ENCODE measurements around the gene RBPJ.

The RBPJ gene

GRCh38 chr4:26296021-26296420 lies 24.8 kb upstream of the RBPJ start:
- no peaks in the 10 kb centered on the region for H3K27me3 Mint-ChIP-seq (ENCODE audit: low read depth)
- no peak overlapping the region for H3K4me3 Mint-ChIP-seq
- peaks cover 9% of the 10 kb centered on the region for H3K9me3 Mint-ChIP-seq

GRCh38 chr4:26296514-26296913 lies 24.3 kb upstream of the RBPJ start:
- Mint-ChIP-seq H3K4me3 (no peak overlapping the region), H3K9me3 (peaks cover 9% of the 10 kb centered on the region), H3K27me3 (ENCODE audit: low read depth) (no peaks in the 10 kb centered on the region), H3K27ac (no peak overlapping the region), H3K36me3 (ENCODE audit: low read depth) (peaks cover 9% of the 10 kb centered on the region), H3K4me1 (ENCODE audit: low read depth) (peaks cover 45% of the 10 kb centered on the region)
- no peak for DNase-seq (ENCODE audit: low spot score)

More at GRCh38 chr4:26296021-26296420, 24.8 kb upstream of the RBPJ start:
- DNase-seq (ENCODE audit: low spot score) = no peak
- peaks cover 48% of the 10 kb centered on the region for H3K4me1 Mint-ChIP-seq (ENCODE audit: low read depth)
- no peak overlapping the region for H3K27ac Mint-ChIP-seq
- peaks cover 9% of the 10 kb centered on the region for H3K36me3 Mint-ChIP-seq (ENCODE audit: low read depth)

DNA sequence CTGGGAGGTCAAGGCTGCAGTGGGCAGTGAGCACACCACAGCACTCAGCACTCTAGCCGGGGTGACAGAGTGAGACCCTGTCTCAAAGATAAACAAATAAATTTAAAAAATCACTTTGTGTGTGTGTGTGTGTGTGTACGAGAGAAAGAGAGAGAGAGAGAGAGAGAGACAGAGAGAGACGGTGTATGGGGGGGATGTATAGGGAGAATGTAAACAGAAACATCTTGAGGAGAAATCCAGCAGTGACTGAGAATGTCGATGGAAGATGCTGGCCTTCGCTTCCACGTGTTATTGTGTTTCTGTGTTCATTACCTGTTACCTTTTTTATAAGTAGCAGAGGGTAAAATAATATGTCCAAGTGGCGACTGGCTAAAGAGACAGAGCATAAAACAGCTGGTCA lies 23.6 kb upstream of the RBPJ start:
- Mint-ChIP-seq H3K4me1 (ENCODE audit: low read depth) (peaks cover 42% of the 10 kb centered on the region), H3K27ac (no peak overlapping the region), H3K36me3 (ENCODE audit: low read depth) (peaks cover 9% of the 10 kb centered on the region), H3K27me3 (ENCODE audit: low read depth) (no peaks in the 10 kb centered on the region), H3K4me3 (no peak overlapping the region), H3K9me3 (peaks cover 10% of the 10 kb centered on the region)
- no peak for DNase-seq (ENCODE audit: low spot score)

DNA sequence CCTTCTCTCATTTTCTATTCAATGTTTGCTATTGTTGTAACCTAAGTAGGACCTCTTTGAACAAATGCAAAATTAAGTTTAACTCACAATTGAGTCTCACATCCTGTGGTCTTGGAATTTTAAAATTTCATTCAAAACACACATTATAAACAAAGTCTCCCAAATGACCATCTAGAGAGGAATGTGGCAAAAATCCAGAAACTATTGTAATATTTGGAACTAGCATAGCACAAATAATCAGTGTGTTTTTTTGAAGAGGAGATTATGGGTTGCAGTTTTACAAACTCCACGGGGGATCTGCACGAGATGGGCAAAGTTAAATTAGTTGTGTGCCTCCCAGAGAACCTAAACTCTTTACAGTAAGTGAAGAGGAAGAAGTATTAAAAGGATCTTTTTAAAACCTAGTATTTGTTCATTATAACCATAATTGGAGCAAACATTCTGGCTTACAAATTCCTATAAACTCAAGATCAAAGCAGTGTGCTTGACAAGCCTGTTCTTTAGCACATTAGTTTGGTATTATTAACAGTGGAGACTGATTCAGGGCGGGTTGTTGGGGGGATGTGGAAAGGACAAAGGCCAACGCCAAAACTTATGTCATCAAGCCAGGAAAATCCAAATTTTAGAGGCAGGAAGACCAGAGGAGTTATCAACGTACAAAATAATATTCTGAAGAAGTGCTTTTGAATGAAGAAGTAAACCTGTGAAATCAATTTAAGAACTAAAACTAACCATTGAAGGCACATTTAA lies 22.4 kb upstream of the RBPJ start:
- H3K36me3 Mint-ChIP-seq (ENCODE audit: low read depth) = peaks cover 9% of the 10 kb centered on the region
- H3K4me3 Mint-ChIP-seq = peak overlapping the region; percentile 50
- no peaks in the 10 kb centered on the region for H3K27me3 Mint-ChIP-seq (ENCODE audit: low read depth)
- H3K4me1 Mint-ChIP-seq (ENCODE audit: low read depth) = peaks cover 45% of the 10 kb centered on the region
- no peak for DNase-seq (ENCODE audit: low spot score)
- H3K27ac Mint-ChIP-seq = peak overlapping the region; percentile 77
- peaks cover 15% of the 10 kb centered on the region for H3K9me3 Mint-ChIP-seq

DNA sequence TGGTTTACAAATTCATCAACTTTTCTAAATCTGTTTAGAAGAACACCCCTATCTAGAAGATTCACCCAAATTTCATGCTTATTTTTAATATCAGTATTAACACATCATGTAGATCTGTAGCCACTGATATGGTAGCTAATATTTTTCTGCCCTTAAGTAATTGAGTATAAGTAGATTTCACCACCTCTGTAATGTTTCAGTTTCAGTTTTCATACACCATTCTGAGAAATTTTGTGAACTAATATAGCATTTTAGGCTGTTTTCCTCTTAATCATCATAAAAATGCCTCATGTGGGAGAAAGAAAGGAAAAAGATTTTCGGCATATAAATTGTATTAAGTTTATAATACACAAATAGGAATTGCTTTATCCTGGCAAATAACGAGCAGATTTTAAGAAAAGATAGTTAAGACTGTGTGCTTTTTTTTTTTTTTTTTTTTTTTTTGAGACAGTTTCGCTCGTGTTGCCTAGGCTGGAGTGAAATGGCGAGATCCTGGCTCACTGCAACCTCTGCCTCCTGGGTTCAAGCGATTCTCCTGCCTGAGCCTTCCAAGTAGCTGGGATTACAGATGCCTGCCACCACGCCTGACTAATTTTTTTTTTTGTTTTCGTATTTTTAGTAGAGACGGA lies 21.4 kb upstream of the RBPJ start:
- peak overlapping the region; percentile 50 for H3K4me3 Mint-ChIP-seq
- no peaks in the 10 kb centered on the region for H3K27me3 Mint-ChIP-seq (ENCODE audit: low read depth)
- peaks cover 15% of the 10 kb centered on the region for H3K9me3 Mint-ChIP-seq
- DNase-seq (ENCODE audit: low spot score) = no peak
- H3K36me3 Mint-ChIP-seq (ENCODE audit: low read depth) = peaks cover 7% of the 10 kb centered on the region
- H3K27ac Mint-ChIP-seq = peak overlapping the region; percentile 41
- peaks cover 45% of the 10 kb centered on the region for H3K4me1 Mint-ChIP-seq (ENCODE audit: low read depth)

DNA sequence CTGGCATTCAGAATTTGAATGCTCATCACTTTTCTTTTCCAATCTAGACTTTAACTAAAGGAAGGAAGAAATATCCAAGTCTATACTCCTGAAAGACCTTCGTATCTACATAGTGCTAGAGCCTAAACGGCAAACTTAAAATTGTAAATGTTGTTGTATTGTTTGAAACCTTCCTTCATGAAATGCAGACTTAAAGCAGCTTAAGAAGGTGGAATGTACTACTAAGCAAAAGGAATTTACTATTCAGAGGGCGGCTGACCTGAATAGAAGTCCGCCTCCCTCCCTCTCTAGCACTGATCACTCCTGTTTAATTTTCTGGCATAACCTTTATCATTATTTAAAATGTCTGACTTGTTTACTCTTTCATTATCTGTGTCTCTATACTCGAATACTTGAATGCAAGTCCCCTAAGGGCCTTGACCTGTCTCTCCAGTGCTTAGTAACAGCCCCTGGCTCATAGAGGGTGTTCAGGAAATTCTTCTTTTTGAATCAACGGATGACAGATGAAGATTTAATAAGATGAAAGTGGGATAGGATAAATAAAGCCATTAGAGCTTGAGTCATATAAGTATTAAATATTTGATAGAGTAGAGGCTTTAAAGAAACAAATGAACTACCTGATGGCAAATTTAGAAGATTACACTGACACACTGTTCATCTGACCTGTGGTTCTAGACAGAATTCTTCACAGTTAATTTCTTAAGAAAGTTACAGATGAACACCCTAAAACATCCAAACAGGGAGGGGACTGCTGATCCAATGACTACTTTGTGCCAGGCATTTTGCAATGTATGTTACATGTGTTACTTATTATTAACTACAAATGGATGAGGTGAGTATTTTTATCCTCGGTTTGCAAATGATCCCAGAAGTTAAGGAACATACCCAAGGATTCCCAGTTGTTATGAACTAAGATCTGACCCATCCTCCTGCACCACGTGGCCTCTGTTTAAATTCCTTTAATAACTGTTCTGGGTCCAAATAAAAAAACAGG lies 20.2 kb upstream of the RBPJ start:
- peaks cover 47% of the 10 kb centered on the region for H3K4me1 Mint-ChIP-seq (ENCODE audit: low read depth)
- no peak for DNase-seq (ENCODE audit: low spot score)
- peak overlapping the region; percentile 61 for H3K27ac Mint-ChIP-seq
- no peaks in the 10 kb centered on the region for H3K27me3 Mint-ChIP-seq (ENCODE audit: low read depth)
- peaks cover 7% of the 10 kb centered on the region for H3K36me3 Mint-ChIP-seq (ENCODE audit: low read depth)
- peaks cover 9% of the 10 kb centered on the region for H3K9me3 Mint-ChIP-seq
- no peak overlapping the region for H3K4me3 Mint-ChIP-seq

GRCh38 chr4:26302031-26302899 lies 18.5 kb upstream of the RBPJ start:
- H3K9me3 Mint-ChIP-seq = peaks cover 9% of the 10 kb centered on the region
- H3K27ac Mint-ChIP-seq = no peak overlapping the region
- peaks cover 8% of the 10 kb centered on the region for H3K36me3 Mint-ChIP-seq (ENCODE audit: low read depth)
- H3K4me1 Mint-ChIP-seq (ENCODE audit: low read depth) = peaks cover 49% of the 10 kb centered on the region
- H3K27me3 Mint-ChIP-seq (ENCODE audit: low read depth) = no peaks in the 10 kb centered on the region
- H3K4me3 Mint-ChIP-seq = no peak overlapping the region
- no peak for DNase-seq (ENCODE audit: low spot score)

DNA sequence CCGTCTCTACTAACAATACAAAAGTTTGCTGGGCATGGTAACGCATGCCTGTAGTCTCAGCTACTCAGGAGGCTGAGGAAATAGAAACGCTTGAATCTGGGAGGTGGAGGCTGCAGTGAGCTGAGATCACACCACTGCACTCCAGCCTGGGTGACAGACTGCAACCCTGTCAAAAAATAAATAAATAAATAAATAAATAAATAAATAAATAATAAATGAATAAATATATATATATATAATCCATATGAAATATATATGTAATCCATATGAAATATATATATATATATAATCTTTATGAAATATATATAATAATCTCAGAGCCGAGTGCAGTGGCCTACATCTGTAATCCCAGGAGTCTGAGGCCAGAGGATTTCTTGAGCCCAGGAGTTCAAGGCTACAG lies 17.8 kb upstream of the RBPJ start:
- Mint-ChIP-seq H3K4me3 (no peak overlapping the region), H3K36me3 (ENCODE audit: low read depth) (peaks cover 6% of the 10 kb centered on the region), H3K27me3 (ENCODE audit: low read depth) (no peaks in the 10 kb centered on the region), H3K9me3 (peaks cover 9% of the 10 kb centered on the region), H3K27ac (no peak overlapping the region), H3K4me1 (ENCODE audit: low read depth) (peaks cover 48% of the 10 kb centered on the region)
- no peak for DNase-seq (ENCODE audit: low spot score)

DNA sequence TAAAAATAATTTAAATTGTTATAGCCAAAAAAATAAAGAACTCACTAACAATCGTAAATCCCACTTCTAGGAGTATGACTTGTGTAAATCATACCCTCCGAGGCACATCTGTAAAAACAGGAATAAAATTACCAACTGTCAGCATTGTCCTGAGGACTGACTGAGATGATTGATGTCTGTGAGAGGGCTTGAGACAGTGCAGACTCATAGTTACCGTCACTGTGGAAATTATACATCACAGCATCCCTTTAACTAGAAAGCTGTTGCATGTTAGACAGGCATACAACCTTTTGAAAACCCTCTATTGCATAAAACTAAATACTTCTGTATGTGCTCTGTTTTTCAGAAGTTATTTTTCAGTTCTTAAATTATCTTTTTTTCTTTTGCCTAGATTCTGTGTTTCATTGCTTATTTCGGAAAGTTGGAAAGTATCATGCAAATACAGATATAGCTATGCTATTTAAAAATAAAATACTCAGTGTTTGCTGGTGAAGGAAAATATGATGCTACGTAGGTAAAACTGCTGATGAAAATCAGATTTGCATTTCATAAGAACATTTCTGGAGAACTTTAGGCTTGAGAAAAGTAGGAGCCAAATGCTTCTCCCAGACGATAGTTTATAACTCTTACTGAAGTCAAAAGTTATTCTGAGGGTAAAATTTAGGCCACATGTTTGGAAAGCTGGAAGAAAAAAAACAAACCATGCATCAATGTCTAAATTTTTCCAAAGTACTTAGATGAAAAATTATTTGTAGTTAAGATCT lies 13.6 kb upstream of the RBPJ start:
- Mint-ChIP-seq H3K36me3 (ENCODE audit: low read depth) (peaks cover 2% of the 10 kb centered on the region), H3K9me3 (peaks cover 4% of the 10 kb centered on the region), H3K4me1 (ENCODE audit: low read depth) (peaks cover 38% of the 10 kb centered on the region), H3K27me3 (ENCODE audit: low read depth) (no peaks in the 10 kb centered on the region), H3K27ac (peak overlapping the region; percentile 76), H3K4me3 (peak overlapping the region; percentile 49)
- peak; percentile 43 for DNase-seq (ENCODE audit: low spot score)

GRCh38 chr4:26308568-26308967 lies 12.2 kb upstream of the RBPJ start:
- Mint-ChIP-seq H3K9me3 (no peaks in the 10 kb centered on the region), H3K27ac (peak overlapping the region; percentile 74), H3K36me3 (ENCODE audit: low read depth) (peaks cover 2% of the 10 kb centered on the region), H3K4me3 (peak overlapping the region; percentile 45), H3K4me1 (ENCODE audit: low read depth) (peaks cover 42% of the 10 kb centered on the region), H3K27me3 (ENCODE audit: low read depth) (no peaks in the 10 kb centered on the region)
- DNase-seq (ENCODE audit: low spot score) = peak; percentile 45

- H3K27me3 Mint-ChIP-seq (ENCODE audit: low read depth) = no peaks in the 10 kb centered on the region
- H3K4me1 Mint-ChIP-seq (ENCODE audit: low read depth) = peaks cover 41% of the 10 kb centered on the region
- no peak for DNase-seq (ENCODE audit: low spot score)
- peak overlapping the region; percentile 26 for H3K27ac Mint-ChIP-seq
- peaks cover 11% of the 10 kb centered on the region for H3K36me3 Mint-ChIP-seq (ENCODE audit: low read depth)
- no peak overlapping the region for H3K4me3 Mint-ChIP-seq
- peaks cover 9% of the 10 kb centered on the region for H3K9me3 Mint-ChIP-seq
Observed at GRCh38 chr4:26310264-26310663, 10.6 kb upstream of the RBPJ start.

- peak; percentile 18 for DNase-seq (ENCODE audit: low spot score)
- peaks cover 16% of the 10 kb centered on the region for H3K9me3 Mint-ChIP-seq
- H3K36me3 Mint-ChIP-seq (ENCODE audit: low read depth) = peaks cover 15% of the 10 kb centered on the region
- H3K27ac Mint-ChIP-seq = peak overlapping the region; percentile 34
- no peak overlapping the region for H3K4me3 Mint-ChIP-seq
- no peaks in the 10 kb centered on the region for H3K27me3 Mint-ChIP-seq (ENCODE audit: low read depth)
- H3K4me1 Mint-ChIP-seq (ENCODE audit: low read depth) = peaks cover 38% of the 10 kb centered on the region
Observed at GRCh38 chr4:26311633-26312032, 9.2 kb upstream of the RBPJ start.

Measured in T-helper 2 cell treated with Interferon-gamma antibody and Interleukin-4, amounts not matched to agents 5 μg/mL and 100 μg/mL, for 36 hours (primary cell).